NCI-H187 treated with DMSO at 0.1 percent for 48 hours (cell line): ENCODE data around the gene HOXD13.

Experiments used
- DNase-seq: peaks from one replicate; lab custom pipeline; 2025; lab: John Stamatoyannopoulos, UW

HOXD13 gene

GRCh38 chr2:176106581-176107539 is 14.3 kb downstream of the HOXD13 start, which contains the start of gene HOXD11:
Gene HOXD11 (plus strand): TSS chr2:176107280. CDS start chr2:176107356, 76 bp downstream.
- no peak for DNase-seq

- no peak for DNase-seq
These were observed 15.2 kb downstream of the HOXD13 start for GRCh38 chr2:176107731-176108181.

GRCh38 chr2:176109192-176109901 is 16.8 kb downstream of the HOXD13 start:
- DNase-seq, result no peak

- DNase-seq, result no peak
These were observed 17.4 kb downstream of the HOXD13 start for GRCh38 chr2:176109946-176110345.

GRCh38 chr2:176110415-176111308 is 18.1 kb downstream of the HOXD13 start:
- DNase-seq, result no peak

GRCh38 chr2:176111309-176111663 is 18.8 kb downstream of the HOXD13 start:
- DNase-seq, result no peak

GRCh38 chr2:176111846-176112374 is 19.4 kb downstream of the HOXD13 start:
- DNase-seq, result no peak

- no peak for DNase-seq
These were observed 20.1 kb downstream of the HOXD13 start for GRCh38 chr2:176112375-176113302.

GRCh38 chr2:176114120-176114929 is 21.8 kb downstream of the HOXD13 start:
- DNase-seq, result no peak

GRCh38 chr2:176114930-176115625 is 22.6 kb downstream of the HOXD13 start:
- DNase-seq, result no peak

- no peak for DNase-seq
These were observed 23.6 kb downstream of the HOXD13 start, which contains the start of gene HOXD10 for GRCh38 chr2:176115883-176116813. Gene HOXD10 (plus strand): TSS chr2:176116778. CDS start chr2:176116834, 56 bp downstream.

- no peak for DNase-seq
These were observed 24.8 kb downstream of the HOXD13 start for GRCh38 chr2:176117162-176117822.

- DNase-seq, result no peak
These were observed 25.4 kb downstream of the HOXD13 start for GRCh38 chr2:176117823-176118371.

GRCh38 chr2:176118601-176119339 is 26.2 kb downstream of the HOXD13 start:
- DNase-seq, result no peak

- DNase-seq, result no peak
These were observed 28.1 kb downstream of the HOXD13 start for GRCh38 chr2:176120364-176121189.
